ENCODE data around the gene AKAP13. TPM values are rescaled to one million over a fixed set of nuclear protein-coding genes. Genes with fewer than 3 reads are reported as not detected.

Gene AKAP13
- polyA plus RNA-seq, 2 of the 4 experiments (the other 2 are of a cell fraction), result 20.4 to 28.8 TPM

- POLR2A ChIA-PET, result interaction anchor here (0.8 to 1.4 kb wide), 3 partner anchors 12 to 51 kb away, joined by 3 to 4 read pairs (median 4); no protein-coding TSS in a partner anchor
- Histone ChIP-seq H3K4me2 (peak overlapping the region; percentile 84), H3K4me3 (peak overlapping the region; percentile 91), H3K4me1 (peaks cover 32% of the 10 kb centered on the region; the same call in 2 of the 3 replicates), H3K9me3 (no peaks in the 10 kb centered on the region), H3K27ac (peak overlapping the region; percentile 20 to 90; a peak in 2 of 6 replicates)
- ATAC-seq (no peak), FAIRE-seq (no peak), DNase-seq (ENCODE audit: low read depth in 1 of 2, low spot score in 1 of 2) (peak in 1 of 2 experiments; percentile 14)
- TF ChIP-seq GATA3 (IDR thresholded peaks at IDR 0.05; ENCODE audit: borderline replicate concordance) (no peak), ZNF302 (CRISPR knock-in tag; IDR thresholded peaks at IDR 0.05) (no peak), FOSB (CRISPR knock-in tag; IDR thresholded peaks at IDR 0.05) (no peak), RAD21 (conservative IDR thresholded peaks at IDR 0.05 in 1 of 2, IDR thresholded peaks at IDR 0.05 in 1 of 2) (no peak), BCL3 (IDR thresholded peaks at IDR 0.05) (no peak), FOXS1 (CRISPR knock-in tag; IDR thresholded peaks at IDR 0.05) (no peak), RFX5 (IDR thresholded peaks at IDR 0.05) (no peak), MAFK (IDR thresholded peaks at IDR 0.05; ENCODE audit: partially characterized antibody) (no peak), REST (IDR thresholded peaks at IDR 0.05) (no peak), CTCF (IDR thresholded peaks at IDR 0.05) (no peak), CHD4 (IDR thresholded peaks at IDR 0.05; ENCODE audit: borderline replicate concordance) (no peak)
- 81% methylated on average over 10 of the region's 10 CpGs for WGBS (ENCODE audit: missing lambda C conversion rate)
- CTCF ChIA-PET, result interaction anchor here (0.7 to 3.5 kb wide), 9 partner anchors 19 to 123 kb away, joined by 3 to 19 read pairs (median 4); no protein-coding TSS in a partner anchor
Observed at GRCh38 chr15:85381850-85382751, 1.7 kb downstream of the AKAP13 start.

GRCh38 chr15:85382942-85383341, 2.5 kb downstream of the AKAP13 start:
- ChIA-PET CTCF (interaction anchor here (1.2 to 3.5 kb wide), 5 partner anchors 28 to 122 kb away, joined by 3 to 19 read pairs (median 4); no protein-coding TSS in a partner anchor), POLR2A (no interaction called here)
- DNase-seq (ENCODE audit: low read depth in 1 of 2, low spot score in 1 of 2) (no peak), FAIRE-seq (no peak), ATAC-seq (no peak)
- Histone ChIP-seq H3K9me3 (no peaks in the 10 kb centered on the region), H3K4me2 (peak overlapping the region; percentile 84), H3K4me3 (no peak overlapping the region), H3K27ac (no peak overlapping the region), H3K4me1 (peaks cover 32% of the 10 kb centered on the region; the same call in 2 of the 3 replicates)
- TF ChIP-seq TFCP2L1 (CRISPR knock-in tag; IDR thresholded peaks at IDR 0.05), result no peak
- no peak for TF ChIP-seq KDM1A (IDR thresholded peaks at IDR 0.05; ENCODE audit: low read depth)
- TF ChIP-seq ZNF302 (CRISPR knock-in tag; IDR thresholded peaks at IDR 0.05), result no peak
- no peak for TF ChIP-seq RAD21 (conservative IDR thresholded peaks at IDR 0.05 in 1 of 2, IDR thresholded peaks at IDR 0.05 in 1 of 2)
- no peak for TF ChIP-seq MAX (IDR thresholded peaks at IDR 0.05)
- no peak for TF ChIP-seq FOSL2 (IDR thresholded peaks at IDR 0.05)
- no peak for TF ChIP-seq FOSL2 (CRISPR knock-in tag; IDR thresholded peaks at IDR 0.05)
- no peak for TF ChIP-seq ZSCAN20 (CRISPR knock-in tag; IDR thresholded peaks at IDR 0.05)
- no peak for TF ChIP-seq CHD2 (IDR thresholded peaks at IDR 0.05; ENCODE audit: low read length, partially characterized antibody)
- TF ChIP-seq RNF2 (IDR thresholded peaks at IDR 0.05; ENCODE audit: borderline replicate concordance, low read depth), result no peak
- 88% methylated on average over 4 of the region's 4 CpGs for WGBS (ENCODE audit: missing lambda C conversion rate)
